Measurements from ENCODE around the gene MR1.

GRCh38 chr1:181050922-181051321 lies 17.1 kb downstream of the MR1 start:
- TF ChIP-seq CTCF (conservative IDR thresholded peaks at IDR 0.05 in 1 of 2, IDR thresholded peaks at IDR 0.05 in 1 of 2; ENCODE audit: extremely low read depth in 1 of 2, insufficient read depth in 1 of 2, low read depth in 1 of 2, low read length in 2 of 2): no peak
- TF ChIP-seq EZH2 (IDR thresholded peaks at IDR 0.05; ENCODE audit: borderline replicate concordance, low read length): no peak

Data from mammary epithelial cell (primary cell).